ENCODE results near the gene VPS36.
A peak's percentile ranks its signal among the peaks of the same experiment; 100 is the strongest.

Gene VPS36

DNA sequence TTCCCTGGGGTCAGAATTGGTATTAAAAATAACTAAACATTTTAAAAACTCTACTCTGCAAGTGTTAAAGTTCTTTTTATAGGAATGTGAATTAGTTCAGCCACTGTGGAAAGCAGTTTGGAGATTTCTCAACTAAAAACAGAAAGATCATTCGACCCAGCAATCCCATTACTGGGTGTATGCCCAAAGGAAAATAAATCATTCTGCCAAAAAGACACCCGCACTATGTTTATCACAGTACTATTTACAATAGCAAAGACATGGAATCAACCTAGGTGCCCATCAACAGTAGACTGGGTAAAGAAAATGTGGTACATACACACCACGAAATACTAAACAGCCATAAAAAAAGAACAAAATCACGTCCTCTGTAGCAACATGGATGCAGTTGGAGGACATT lies 43.8 kb downstream of the VPS36 start:
- no peak for TF ChIP-seq CTCF (IDR thresholded peaks at IDR 0.05; ENCODE audit: low read depth, low read length, missing control alignments)
- in situ Hi-C loops (cut with HindIII; ENCODE audit: low sequenced_read_pairs), result no loop called here
- H3K4me3 ChIP-seq (ENCODE audit: low read depth, low read length), result peak overlapping the region; percentile 70
- no peak for DNase-seq (ENCODE audit: low read depth)

DNA sequence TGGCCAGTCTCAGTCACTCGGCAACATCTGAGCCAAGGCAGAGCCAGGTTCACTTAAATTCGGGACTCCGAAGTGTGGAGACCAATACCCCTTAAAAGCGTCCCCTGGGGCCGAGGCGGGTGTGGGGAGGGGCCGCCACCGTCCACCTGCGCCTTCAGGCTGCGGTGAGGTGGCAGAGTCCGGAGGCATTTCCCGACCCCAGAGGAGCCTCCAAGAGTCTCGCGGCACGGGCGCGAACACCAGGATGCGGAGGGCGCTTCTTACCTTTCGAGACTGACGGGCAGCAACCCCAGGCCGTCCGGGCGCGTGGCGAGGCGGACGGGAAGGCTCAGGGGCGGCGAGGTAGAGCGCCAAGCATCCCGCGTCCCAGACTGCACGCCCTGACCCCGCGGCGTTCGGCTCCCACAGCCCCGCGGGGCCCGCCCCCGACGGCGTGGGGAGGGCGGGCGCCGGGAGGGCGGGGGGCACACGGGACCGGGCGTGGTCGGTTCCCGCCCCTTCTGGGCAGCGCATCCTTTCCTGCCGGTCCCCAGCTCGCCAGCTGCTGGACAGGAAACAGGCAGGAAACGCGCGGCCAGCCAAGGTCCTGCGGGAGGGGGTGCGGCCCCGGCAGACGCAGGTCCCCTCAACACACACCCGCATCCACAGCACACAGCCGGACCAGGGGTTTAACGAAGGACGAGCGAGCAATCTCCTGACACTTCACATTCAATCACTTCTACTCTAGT lies 44.5 kb downstream of the VPS36 start, which contains the start of gene THSD1:
Gene THSD1, minus strand, starts transcription at position 406 of the 728 bp plus-strand sequence. CDS start 3,572 bp downstream, outside the sequence.
- no peak for DNase-seq (ENCODE audit: low read depth)
- in situ Hi-C loops (cut with HindIII; ENCODE audit: low sequenced_read_pairs), result no loop called here
- H3K4me3 ChIP-seq (ENCODE audit: low read depth, low read length), result peak within 1 kb of the TSS; percentile 70
- no peak for TF ChIP-seq CTCF (IDR thresholded peaks at IDR 0.05; ENCODE audit: low read depth, low read length, missing control alignments)

- peak overlapping the region; percentile 70 for H3K4me3 ChIP-seq (ENCODE audit: low read depth, low read length)
- no peak for TF ChIP-seq CTCF (IDR thresholded peaks at IDR 0.05; ENCODE audit: low read depth, low read length, missing control alignments)
- in situ Hi-C loops (cut with HindIII; ENCODE audit: low sequenced_read_pairs), result no loop called here
- no peak for DNase-seq (ENCODE audit: low read depth)
Measured at GRCh38 chr13:52405369-52405766, 45.1 kb downstream of the VPS36 start.

DNA sequence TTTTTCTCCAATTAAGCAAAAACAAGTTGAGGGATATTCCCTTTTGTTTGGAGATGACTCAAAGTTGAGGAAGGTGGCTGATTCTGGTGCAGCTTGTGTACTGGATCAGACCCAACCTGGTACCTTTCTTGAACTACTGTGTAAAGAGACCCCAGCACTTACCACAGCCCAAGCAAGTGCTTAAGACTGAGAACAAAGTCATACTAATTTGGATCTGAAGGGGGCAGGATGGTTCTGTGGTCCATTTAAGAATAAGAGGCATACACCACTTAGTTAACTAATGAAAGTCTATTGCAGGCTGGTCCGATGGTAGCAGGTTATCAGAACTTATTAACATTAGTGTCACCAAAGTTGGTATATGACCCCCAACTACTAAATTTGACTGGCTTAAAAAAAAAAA lies 50.7 kb downstream of the VPS36 start:
- no peak overlapping the region for H3K4me3 ChIP-seq (ENCODE audit: low read depth, low read length)
- TF ChIP-seq CTCF (IDR thresholded peaks at IDR 0.05; ENCODE audit: low read depth, low read length, missing control alignments), result no peak
- no peak for DNase-seq (ENCODE audit: low read depth)
- in situ Hi-C loops (cut with HindIII; ENCODE audit: low sequenced_read_pairs), result no loop called here

GRCh38 chr13:52399046-52399445 lies 51.4 kb downstream of the VPS36 start:
- in situ Hi-C loops (cut with HindIII; ENCODE audit: low sequenced_read_pairs), result no loop called here
- no peak for TF ChIP-seq CTCF (IDR thresholded peaks at IDR 0.05; ENCODE audit: low read depth, low read length, missing control alignments)
- DNase-seq (ENCODE audit: low read depth), result no peak
- H3K4me3 ChIP-seq (ENCODE audit: low read depth, low read length), result no peak overlapping the region

GRCh38 chr13:52395704-52396103 lies 54.7 kb downstream of the VPS36 start:
- DNase-seq (ENCODE audit: low read depth), result no peak
- in situ Hi-C loops (cut with HindIII; ENCODE audit: low sequenced_read_pairs), result no loop called here
- no peak for TF ChIP-seq CTCF (IDR thresholded peaks at IDR 0.05; ENCODE audit: low read depth, low read length, missing control alignments)
- no peak overlapping the region for H3K4me3 ChIP-seq (ENCODE audit: low read depth, low read length)

Measured in astrocyte of the cerebellum (primary cell).